HepG2 (cell line): Measurements from ENCODE around the gene TRH. TPM values are rescaled to one million over a fixed set of nuclear protein-coding genes. Genes with fewer than 3 reads are reported as not detected.

Source experiments
- ATAC-seq: fragments of 200-7000 bp; cut with Tn5 transposase; 3 replicates; pipeline ENCODE4 v1.9.1; 2020; ENCODE audit warnings: mild to moderate bottlenecking, moderate library complexity
- BruUV-seq: library from RNA; stranded (reverse); fragments of 400-500 nt; replicated peaks from 2 replicates; lab custom pipeline; 2021; lab: Mats Ljungman, UMichigan
- CTCF ChIA-PET: fragments of 300-600 bp; formaldehyde crosslinking; extraction: SDS; loops from one replicate; lab custom pipeline; 2021; ENCODE audit warnings: low total read pairs, inconsistent platforms, low intra/inter-chr PET ratio; lab: Yijun Ruan, JAX
- POLR2A ChIA-PET: fragments of 350-600 bp; sonication (Branson Sonifier 250); formaldehyde crosslinking; loops from one replicate; lab custom pipeline; 2020; ENCODE audit warnings: antibody characterized with exemption, inconsistent platforms; lab: Yijun Ruan, JAX
- DNase-seq: peaks from one replicate; pipeline ENCODE4 v3.0.0-alpha.2; 2015; ENCODE audit warnings: low spot score
- FAIRE-seq: peaks from 3 replicates; lab custom pipeline; 2011; peaks lifted over from hg19 to GRCh38; lab: Jason Lieb, UNC
- H2AFZ ChIP-seq: one replicate; pipeline ENCODE4 v1.6.1; 2011; ENCODE audit warnings: low read length, inconsistent platforms
- H3K27ac ChIP-seq: fragments of 300-600 bp; 3 replicates; pipeline ENCODE4 v1.8.0; 2011; ENCODE audit warnings: mixed run types, mild to moderate bottlenecking, mixed read lengths, low read length, inconsistent platforms; ENCODE audit not compliant: insufficient read depth; ENCODE audit errors: extremely low read length
- H3K27me3 ChIP-seq, 2 experiments: fragments of 200-600 bp in 1 of 2; 2 replicates in 1 of 2; 3 replicates in 1 of 2; pipeline versions ENCODE4 v1.6.0 to v1.8.0; 2011; ENCODE audit warnings: low read length in 2 of 2, mild to moderate bottlenecking in 2 of 2, moderate library complexity in 2 of 2, inconsistent platforms in 1 of 2; ENCODE audit not compliant: insufficient read depth in 2 of 2, control insufficient read depth in 1 of 2
- H3K36me3 ChIP-seq, 2 experiments: fragments of 200-600 bp in 1 of 2; replicated peaks in 1 of 2; 2 replicates in 1 of 2; 3 replicates in 1 of 2; pipeline versions ENCODE4 v1.5.1 to v1.8.0; 2011; ENCODE audit warnings: low read length in 2 of 2, inconsistent platforms in 1 of 2; ENCODE audit not compliant: insufficient read depth in 2 of 2, control insufficient read depth in 1 of 2
- H3K4me1 ChIP-seq: 2 replicates; pipeline ENCODE4 v1.5.1; 2012; ENCODE audit warnings: low read length, inconsistent platforms; ENCODE audit not compliant: insufficient read depth
- H3K4me2 ChIP-seq: 2 replicates; pipeline ENCODE4 v1.6.0; 2011; ENCODE audit warnings: low read depth, low read length, inconsistent platforms
- H3K4me3 ChIP-seq, 3 experiments: fragments of 200-600 bp in 1 of 3; sonication (generic), shearing (Covaris generic) in 1 of 3; replicated peaks in 1 of 3; 2 replicates each; pipeline ENCODE4 v1.5.1; 2011 to 2016; ENCODE audit warnings: low read length in 3 of 3, inconsistent platforms in 2 of 3, low read depth in 2 of 3, mild to moderate bottlenecking in 2 of 3, control low read depth in 1 of 3, mixed read lengths in 1 of 3; ENCODE audit not compliant: insufficient read depth in 1 of 3
- H3K79me2 ChIP-seq: one replicate; pipeline ENCODE4 v1.6.1; 2011; ENCODE audit warnings: low read length, inconsistent platforms; ENCODE audit not compliant: insufficient read depth
- H3K9ac ChIP-seq: 2 replicates; pipeline ENCODE4 v1.6.0; 2011; ENCODE audit warnings: mild to moderate bottlenecking, low read depth, low read length, inconsistent platforms; ENCODE audit not compliant: insufficient read depth
- H3K9me3 ChIP-seq: 2 replicates; pipeline ENCODE4 v1.5.1; 2012; ENCODE audit warnings: mild to moderate bottlenecking, low read length
- H4K20me1 ChIP-seq: 2 replicates; pipeline ENCODE4 v1.6.0; 2011; ENCODE audit warnings: inconsistent platforms, mild to moderate bottlenecking, low read length, moderate library complexity; ENCODE audit not compliant: insufficient read depth
- BCL6 ChIP-seq: IDR thresholded peaks from 2 replicates; pipeline ENCODE4 v1.6.1; 2016; ENCODE audit warnings: missing genetic modification reagents, missing compliant biosample characterization
- CREM ChIP-seq, 2 experiments: sonication (generic) in 1 of 2; formaldehyde crosslinking in 1 of 2; IDR thresholded peaks; 2 replicates each; pipeline versions ENCODE4 v1.4.0 to v1.6.1; 2016 to 2020; ENCODE audit warnings: antibody characterized with exemption in 1 of 2, mild to moderate bottlenecking in 1 of 2, missing genetic modification reagents in 1 of 2
- NR2F6 ChIP-seq, 2 experiments: IDR thresholded peaks; 2 replicates each; pipeline ENCODE4 v1.6.1; 2016; ENCODE audit warnings: antibody characterized with exemption in 1 of 2, mild to moderate bottlenecking in 1 of 2
- PCBP1 ChIP-seq: fragments of 200-400 bp; formaldehyde crosslinking; IDR thresholded peaks from 2 replicates; pipeline ENCODE4 v1.6.1; 2017; ENCODE audit warnings: mild to moderate bottlenecking, low read depth, low read length, borderline replicate concordance
- SP140L ChIP-seq: sonication (generic); formaldehyde crosslinking; IDR thresholded peaks from 2 replicates; pipeline ENCODE4 v1.4.0; 2020; ENCODE audit warnings: missing genetic modification reagents, borderline replicate concordance
- U2AF1 ChIP-seq: fragments of 200-400 bp; formaldehyde crosslinking; optimal IDR thresholded peaks from 2 replicates; pipeline ENCODE3; 2017; ENCODE audit warnings: mild to moderate bottlenecking, low read depth, low read length
- ZNF121 ChIP-seq: sonication (generic); formaldehyde crosslinking; IDR thresholded peaks from 2 replicates; pipeline ENCODE4 v1.5.0; 2020; ENCODE audit warnings: mild to moderate bottlenecking, missing genetic modification reagents
- ZNF484 ChIP-seq: sonication (generic); formaldehyde crosslinking; IDR thresholded peaks from 2 replicates; pipeline ENCODE4 v1.5.1; 2020; ENCODE audit warnings: mild to moderate bottlenecking, low read depth, missing genetic modification reagents, borderline replicate concordance
- ZNF572 ChIP-seq: sonication (generic); formaldehyde crosslinking; IDR thresholded peaks from 2 replicates; pipeline ENCODE4 v1.5.1; 2020; ENCODE audit warnings: mild to moderate bottlenecking, missing genetic modification reagents
- ZNF746 ChIP-seq: sonication (generic); formaldehyde crosslinking; IDR thresholded peaks from 2 replicates; pipeline ENCODE4 v1.8.0; 2022; ENCODE audit warnings: mild to moderate bottlenecking, missing genetic modification reagents
- ZNF770 ChIP-seq: sonication (generic); formaldehyde crosslinking; IDR thresholded peaks from 2 replicates; pipeline ENCODE4 v1.5.0; 2020; ENCODE audit warnings: mild to moderate bottlenecking, missing genetic modification reagents
- WGBS: methylation state at CpG from one replicate; pipeline ENCODE4 v1.1.6; 2017; ENCODE audit warnings: low lambda C conversion rate; 5-methylcytosine and 5-hydroxymethylcytosine counted together
- in situ Hi-C: cut with HindIII; loops from 2 replicates; pipeline ENCODE4 v1.10.0; 2017; ENCODE audit warnings: low pct_unique_long_range_greater_than_20kb; ENCODE audit not compliant: extremely low pct_ligation_motif_present
- intact Hi-C: fragments of 100-400 bp; cut with micrococcal nuclease; formaldehyde crosslinking; loops from one replicate; pipeline ENCODE4 v1.10.0; 2022; ENCODE audit not compliant: unreplicated experiment
- polyA plus RNA-seq, 8 experiments: library from polyadenylated mRNA; depleted of rRNA in 3 of 8; stranded (reverse) in 7 of 8; unstranded in 1 of 8; fragments of >200 nt; fragmentation: Illumina TruSeq in 4 of 8; extraction: Trizol in 4 of 8; gene quantifications; 2 replicates each; pipeline versions ENCODE4 v1.2.1 to v1.2.3, GENCODE V29; 2011 to 2016; ENCODE audit warnings: low read depth in 4 of 8, missing spikeins in 1 of 8, mixed read lengths in 1 of 8; ENCODE audit not compliant: insufficient read depth in 1 of 8
- total RNA-seq, 5 experiments: library from RNA; depleted of rRNA; stranded (reverse); fragments of >200 nt; fragmentation: Illumina TruSeq; extraction: Trizol; gene quantifications; 2 replicates each; pipeline ENCODE4 v1.2.3, GENCODE V29; 2016; ENCODE audit warnings: low read depth in 1 of 5

TRH gene
- total and polyA plus RNA-seq, 2 of the 13 experiments (the other 11 are each of a cell fraction or from before 2014, with no cell fraction given) = not detected

GRCh38 chr3:129971351-129972052, 3.0 kb upstream of the TRH start (continued):
- TF ChIP-seq ZNF746 (CRISPR knock-in tag) (peak; percentile 98), CREM (IDR thresholded peaks at IDR 0.05) (peak; percentile 30; the same call in 1 of the 2 replicates), CREM (CRISPR knock-in tag; IDR thresholded peaks at IDR 0.05) (no peak), NR2F6 (IDR thresholded peaks at IDR 0.05) (peak; percentile 79), NR2F6 (CRISPR knock-in tag; IDR thresholded peaks at IDR 0.05) (no peak), BCL6 (CRISPR knock-in tag) (peak; percentile 77), PCBP1 (0 out of 2 replicates have a peak, but pooled peaks have one; percentile 55), U2AF1 (no peak), ZNF572 (no peak)

DNA sequence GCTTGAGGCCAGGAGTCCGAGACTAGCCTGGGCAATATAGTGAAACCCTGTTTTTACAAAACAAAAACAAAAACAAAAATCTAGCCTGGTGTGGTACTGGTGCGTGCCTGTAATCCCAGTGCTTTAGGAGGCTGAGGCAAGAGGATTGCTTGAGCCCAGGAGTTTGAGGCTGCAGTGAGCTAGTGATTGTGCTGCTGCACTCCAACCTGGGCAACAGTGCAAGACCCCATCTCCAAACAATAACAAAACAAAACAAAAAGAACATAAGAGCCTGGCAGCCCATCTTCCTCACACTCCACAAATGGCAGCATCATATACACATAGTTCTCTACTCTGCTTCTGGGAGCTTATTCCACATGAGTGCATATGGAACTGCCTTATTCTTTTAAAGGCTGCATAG, 2.2 kb upstream of the TRH start:
- no peaks in the 10 kb centered on the region for H3K9me3 ChIP-seq
- H3K4me3 ChIP-seq = no peak overlapping the region
- POLR2A ChIA-PET = no interaction called here
- intact Hi-C loops (no loop called here), in situ Hi-C loops (no loop called here)
- H3K79me2 ChIP-seq = no peaks in the 10 kb centered on the region
- TF ChIP-seq ZNF770 (peak; percentile 41; the same call in 1 of the 2 replicates), SP140L (no peak), ZNF121 (peak; percentile 60), ZNF484 (no peak)
- H3K36me3 ChIP-seq = no peaks in the 10 kb centered on the region
- H3K4me1 ChIP-seq = peaks cover 25% of the 10 kb centered on the region
- no peaks in the 10 kb centered on the region for H4K20me1 ChIP-seq
- 54% methylated on average over 2 of the region's 2 CpGs for WGBS
- no peak for ATAC-seq
- no peak overlapping the region for H3K27ac ChIP-seq
- peaks cover 3 to 19% of the 10 kb centered on the region in 2 experiments; a peak in 4 of 5 replicates for H3K27me3 ChIP-seq
- no TSS peak for BruUV-seq
- DNase-seq = no peak
- H3K4me2 ChIP-seq = no peak overlapping the region
- H2AFZ ChIP-seq = no peak overlapping the region
- CTCF ChIA-PET = no interaction called here
- FAIRE-seq = no peak
- no peak overlapping the region for H3K9ac ChIP-seq
